Astrocyte (in vitro differentiated cells and primary cell): ENCODE results near the gene SLC16A3. TPM values are rescaled to one million over a fixed set of nuclear protein-coding genes. Genes with fewer than 3 reads are reported as not detected.
A peak's percentile ranks its signal among the peaks of the same experiment; 100 is the strongest.

Experiments
- DNase-seq: peaks from one replicate; pipeline ENCODE4 v3.0.0-alpha.2; 2010; ENCODE audit warnings: low read depth
- FAIRE-seq: peaks from 2 replicates; lab custom pipeline; 2011; peaks lifted over from hg19 to GRCh38; lab: Jason Lieb, UNC
- H2AFZ ChIP-seq: 2 replicates; pipeline ENCODE4 v1.6.0; 2012; ENCODE audit warnings: low read depth, low read length, inconsistent platforms
- H3K27ac ChIP-seq: 2 replicates; pipeline ENCODE4 v1.5.1; 2011; ENCODE audit warnings: low read depth, low read length, inconsistent platforms
- H3K27me3 ChIP-seq: 2 replicates; pipeline ENCODE4 v1.6.0; 2011; ENCODE audit warnings: low read length, inconsistent platforms; ENCODE audit not compliant: insufficient read depth
- H3K36me3 ChIP-seq: 2 replicates; pipeline ENCODE4 v1.5.1; 2011; ENCODE audit warnings: low read length, inconsistent platforms; ENCODE audit not compliant: insufficient read depth
- H3K4me1 ChIP-seq: 2 replicates; pipeline ENCODE4 v1.5.1; 2011; ENCODE audit warnings: low read length, inconsistent platforms; ENCODE audit not compliant: insufficient read depth
- H3K4me2 ChIP-seq: 2 replicates; pipeline ENCODE4 v1.6.0; 2012; ENCODE audit warnings: low read length, inconsistent platforms
- H3K4me3 ChIP-seq: 2 replicates; pipeline ENCODE4 v1.5.1; 2011; ENCODE audit warnings: low read depth, mild to moderate bottlenecking, low read length, inconsistent platforms; ENCODE audit not compliant: insufficient read depth
- H3K79me2 ChIP-seq: 2 replicates; pipeline ENCODE4 v1.6.0; 2012; ENCODE audit warnings: mild to moderate bottlenecking, low read length, inconsistent platforms; ENCODE audit not compliant: insufficient read depth
- H3K9ac ChIP-seq: 2 replicates; pipeline ENCODE4 v1.6.0; 2012; ENCODE audit warnings: mild to moderate bottlenecking, low read length, inconsistent platforms
- H3K9me3 ChIP-seq: 2 replicates; pipeline ENCODE4 v1.5.1; 2012; ENCODE audit warnings: low read depth, mild to moderate bottlenecking, low read length, inconsistent platforms; ENCODE audit not compliant: insufficient read depth
- H4K20me1 ChIP-seq: 2 replicates; pipeline ENCODE4 v1.6.0; 2012; ENCODE audit warnings: low read length, inconsistent platforms; ENCODE audit not compliant: insufficient read depth
- H3K27ac Mint-ChIP-seq: one replicate; pipeline ENCODE4 v1.8.0; 2021; ENCODE audit warnings: mild to moderate bottlenecking, mixed read lengths; ENCODE audit not compliant: unreplicated experiment
- H3K27me3 Mint-ChIP-seq: one replicate; pipeline ENCODE4 v1.8.0; 2021; ENCODE audit warnings: low read depth, mixed read lengths; ENCODE audit not compliant: unreplicated experiment
- H3K36me3 Mint-ChIP-seq: one replicate; pipeline ENCODE4 v1.8.0; 2021; ENCODE audit warnings: low read depth, mixed read lengths; ENCODE audit not compliant: unreplicated experiment
- H3K4me1 Mint-ChIP-seq: one replicate; pipeline ENCODE4 v1.8.0; 2021; ENCODE audit warnings: low read depth, mixed read lengths; ENCODE audit not compliant: unreplicated experiment
- H3K4me3 Mint-ChIP-seq: one replicate; pipeline ENCODE4 v1.8.0; 2021; ENCODE audit warnings: mild to moderate bottlenecking, moderate library complexity, mixed read lengths; ENCODE audit not compliant: unreplicated experiment
- H3K9me3 Mint-ChIP-seq: one replicate; pipeline ENCODE4 v1.8.0; 2021; ENCODE audit warnings: mild to moderate bottlenecking, mixed read lengths; ENCODE audit not compliant: unreplicated experiment
- EZH2 ChIP-seq: IDR thresholded peaks from 2 replicates; pipeline ENCODE4 v1.6.1; 2012; ENCODE audit warnings: mild to moderate bottlenecking, low read length, inconsistent platforms; ENCODE audit not compliant: insufficient read depth
- total RNA-seq: library from RNA; stranded (reverse); gene quantifications from 2 replicates; pipeline ENCODE4 v1.2.1, GENCODE V29; 2021
- TF ChIP-seq, protein P1 (sequence below): IDR thresholded peaks from 2 replicates; pipeline ENCODE4 v1.5.1; 2011; ENCODE audit warnings: low read depth, mild to moderate bottlenecking, inconsistent platforms, low read length, moderate library complexity; ENCODE audit not compliant: insufficient read depth

The SLC16A3 gene
- total RNA-seq, 1 donor from 2014 or later: 292 TPM

DNA sequence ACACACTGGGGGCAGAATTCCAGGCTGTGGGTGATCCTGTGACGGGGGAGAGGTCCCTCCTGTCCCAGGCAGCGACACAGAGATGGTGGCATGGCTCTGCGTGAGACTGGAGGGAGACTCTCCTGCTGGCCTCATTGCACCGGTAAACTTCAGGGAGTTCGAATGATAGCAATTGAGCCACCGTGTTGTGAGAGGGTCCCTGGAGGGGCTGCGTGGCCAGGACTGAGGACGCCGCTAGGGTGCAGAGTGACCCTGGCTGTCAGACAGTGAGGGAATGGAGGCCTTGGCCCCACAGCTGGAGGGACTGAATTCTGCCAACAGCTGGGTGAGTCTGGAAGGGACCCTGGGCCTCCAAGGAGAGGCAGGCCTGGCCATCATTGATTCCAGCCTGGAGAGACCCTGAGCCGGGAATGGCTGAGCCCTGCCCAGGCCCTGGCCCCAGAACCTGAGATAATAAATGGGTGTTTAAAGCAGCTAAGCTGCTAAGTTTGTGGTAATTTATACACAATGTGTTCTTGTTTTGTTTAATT, 48.8 kb upstream of the SLC16A3 start:
- H3K27ac ChIP-seq: no peak overlapping the region
- no peaks in the 10 kb centered on the region for H3K27me3 ChIP-seq
- DNase-seq (no peak), FAIRE-seq (no peak)
- no peak overlapping the region for H3K4me3 ChIP-seq
- Mint-ChIP-seq H3K4me3 (no peak overlapping the region), H3K4me1 (no peaks in the 10 kb centered on the region), H3K27me3 (peaks cover 21% of the 10 kb centered on the region), H3K27ac (peak overlapping the region; percentile 62), H3K9me3 (no peaks in the 10 kb centered on the region), H3K36me3 (peaks cover 27% of the 10 kb centered on the region)
- peaks cover 13% of the 10 kb centered on the region for H3K36me3 ChIP-seq
- no peak overlapping the region for H3K9ac ChIP-seq
- no peaks in the 10 kb centered on the region for H3K9me3 ChIP-seq
- H3K4me1 ChIP-seq: no peaks in the 10 kb centered on the region
- TF ChIP-seq, protein P1, sequence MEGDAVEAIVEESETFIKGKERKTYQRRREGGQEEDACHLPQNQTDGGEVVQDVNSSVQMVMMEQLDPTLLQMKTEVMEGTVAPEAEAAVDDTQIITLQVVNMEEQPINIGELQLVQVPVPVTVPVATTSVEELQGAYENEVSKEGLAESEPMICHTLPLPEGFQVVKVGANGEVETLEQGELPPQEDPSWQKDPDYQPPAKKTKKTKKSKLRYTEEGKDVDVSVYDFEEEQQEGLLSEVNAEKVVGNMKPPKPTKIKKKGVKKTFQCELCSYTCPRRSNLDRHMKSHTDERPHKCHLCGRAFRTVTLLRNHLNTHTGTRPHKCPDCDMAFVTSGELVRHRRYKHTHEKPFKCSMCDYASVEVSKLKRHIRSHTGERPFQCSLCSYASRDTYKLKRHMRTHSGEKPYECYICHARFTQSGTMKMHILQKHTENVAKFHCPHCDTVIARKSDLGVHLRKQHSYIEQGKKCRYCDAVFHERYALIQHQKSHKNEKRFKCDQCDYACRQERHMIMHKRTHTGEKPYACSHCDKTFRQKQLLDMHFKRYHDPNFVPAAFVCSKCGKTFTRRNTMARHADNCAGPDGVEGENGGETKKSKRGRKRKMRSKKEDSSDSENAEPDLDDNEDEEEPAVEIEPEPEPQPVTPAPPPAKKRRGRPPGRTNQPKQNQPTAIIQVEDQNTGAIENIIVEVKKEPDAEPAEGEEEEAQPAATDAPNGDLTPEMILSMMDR: no peak
- TF ChIP-seq EZH2: no peak
- peaks cover 8% of the 10 kb centered on the region for H4K20me1 ChIP-seq
- H2AFZ ChIP-seq: no peak overlapping the region
- H3K79me2 ChIP-seq: no peaks in the 10 kb centered on the region
- no peak overlapping the region for H3K4me2 ChIP-seq

DNA sequence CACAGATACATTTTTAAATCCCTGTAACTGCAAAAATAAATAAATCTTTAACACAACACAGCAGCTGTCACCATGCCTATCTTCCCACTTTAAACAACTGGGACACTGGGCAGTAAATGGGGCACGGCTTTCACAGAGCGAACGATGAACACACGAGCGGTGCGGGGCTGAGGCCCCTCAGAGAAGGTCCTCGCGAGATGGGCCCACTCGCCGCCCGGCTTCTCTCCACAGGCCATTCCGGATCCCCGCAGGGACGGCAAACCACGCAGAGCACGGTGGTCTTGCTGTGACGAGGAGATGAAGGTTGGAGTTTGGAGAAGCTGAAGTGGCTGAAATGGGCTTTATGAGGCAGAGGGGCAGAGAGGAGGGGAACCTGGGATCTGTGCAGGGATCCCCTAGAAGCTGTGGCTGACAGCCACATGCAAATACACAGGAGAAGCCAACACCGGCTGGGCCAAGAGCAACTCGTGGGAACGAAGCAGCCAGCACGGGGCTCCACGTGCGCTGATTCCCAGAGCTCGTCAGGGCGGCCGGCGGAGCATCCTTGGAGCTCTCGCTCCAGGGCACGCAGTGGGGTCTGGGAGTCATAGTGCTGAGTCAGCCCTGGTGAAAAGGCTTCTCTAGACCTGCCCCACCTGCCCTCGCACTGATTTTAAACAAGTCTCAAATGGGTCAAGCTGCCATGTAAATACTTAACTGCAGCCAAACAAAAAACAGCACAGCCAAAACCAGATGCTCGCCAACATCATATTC, 47.9 kb upstream of the SLC16A3 start:
- Histone ChIP-seq H3K79me2 (no peaks in the 10 kb centered on the region), H3K27ac (no peak overlapping the region), H3K9me3 (no peaks in the 10 kb centered on the region), H4K20me1 (peaks cover 8% of the 10 kb centered on the region), H3K4me3 (no peak overlapping the region), H2AFZ (no peak overlapping the region), H3K9ac (no peak overlapping the region), H3K4me2 (no peak overlapping the region), H3K27me3 (no peaks in the 10 kb centered on the region), H3K4me1 (no peaks in the 10 kb centered on the region), H3K36me3 (peaks cover 13% of the 10 kb centered on the region)
- H3K36me3 Mint-ChIP-seq: peaks cover 23% of the 10 kb centered on the region
- H3K4me3 Mint-ChIP-seq: no peak overlapping the region
- no peak overlapping the region for H3K27ac Mint-ChIP-seq
- H3K4me1 Mint-ChIP-seq: no peaks in the 10 kb centered on the region
- H3K27me3 Mint-ChIP-seq: peaks cover 13% of the 10 kb centered on the region
- no peaks in the 10 kb centered on the region for H3K9me3 Mint-ChIP-seq
- TF ChIP-seq EZH2: no peak
- TF ChIP-seq, protein P1: no peak
- FAIRE-seq (no peak), DNase-seq (no peak)

DNA sequence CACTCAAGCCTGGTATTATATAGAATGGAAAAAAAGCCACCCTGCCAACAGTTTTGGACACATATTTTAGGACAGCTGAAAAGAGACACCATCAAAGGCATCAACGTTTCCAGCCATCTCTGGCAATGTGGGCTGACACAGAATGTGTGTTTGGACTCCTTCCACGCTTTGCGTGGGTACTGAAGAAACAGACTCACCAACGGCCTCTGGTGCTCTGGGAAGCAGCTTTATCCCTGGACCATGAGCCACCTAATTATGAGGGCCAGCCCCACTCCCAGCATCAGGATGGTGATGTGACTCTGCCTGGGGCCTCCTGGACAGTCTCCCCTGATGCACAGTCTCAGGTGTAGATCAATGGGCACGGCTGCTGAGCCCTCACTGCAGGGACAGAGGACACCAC, 44.1 kb upstream of the SLC16A3 start:
- peaks cover 8% of the 10 kb centered on the region for H4K20me1 ChIP-seq
- no peaks in the 10 kb centered on the region for H3K27me3 ChIP-seq
- Mint-ChIP-seq H3K36me3 (peaks cover 25% of the 10 kb centered on the region), H3K4me3 (no peak overlapping the region), H3K27me3 (no peaks in the 10 kb centered on the region), H3K27ac (no peak overlapping the region), H3K9me3 (no peaks in the 10 kb centered on the region), H3K4me1 (no peaks in the 10 kb centered on the region)
- no peak overlapping the region for H3K4me2 ChIP-seq
- no peak overlapping the region for H3K4me3 ChIP-seq
- no peaks in the 10 kb centered on the region for H3K4me1 ChIP-seq
- no peak for DNase-seq
- no peak overlapping the region for H2AFZ ChIP-seq
- FAIRE-seq: no peak
- peaks cover 13% of the 10 kb centered on the region for H3K36me3 ChIP-seq
- no peaks in the 10 kb centered on the region for H3K9me3 ChIP-seq
- H3K27ac ChIP-seq: no peak overlapping the region
- H3K9ac ChIP-seq: no peak overlapping the region
- TF ChIP-seq, protein P1: no peak
- no peak for TF ChIP-seq EZH2
- H3K79me2 ChIP-seq: no peaks in the 10 kb centered on the region
